ENCODE data around the gene PPHLN1.
"Not testable (repeated sequence)": the region's sequence is repeated elsewhere in the genome, so short reads cannot be mapped to it uniquely, and the experiment has no call there.

Gene PPHLN1

DNA sequence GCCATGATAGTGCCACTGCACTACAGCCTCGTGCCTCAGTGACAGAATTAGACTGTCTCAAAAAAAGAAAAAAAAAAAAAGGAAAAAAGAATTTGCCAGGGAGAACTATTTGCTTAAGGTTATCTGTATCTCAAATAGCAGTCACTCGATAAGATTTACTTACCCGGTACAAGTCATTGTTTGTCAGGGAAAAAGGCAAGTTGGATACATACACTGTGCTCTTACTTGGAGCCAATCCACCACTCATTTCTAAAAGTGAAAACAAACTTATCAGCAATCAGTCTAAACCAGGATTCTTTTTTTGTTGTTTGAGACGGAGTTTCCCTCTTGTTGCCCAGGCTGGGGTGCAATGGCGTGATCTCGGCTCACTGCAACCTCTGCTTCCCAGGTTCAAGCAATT lies 2.1 kb upstream of the PPHLN1 start:
- DNase-seq: no peak

DNA sequence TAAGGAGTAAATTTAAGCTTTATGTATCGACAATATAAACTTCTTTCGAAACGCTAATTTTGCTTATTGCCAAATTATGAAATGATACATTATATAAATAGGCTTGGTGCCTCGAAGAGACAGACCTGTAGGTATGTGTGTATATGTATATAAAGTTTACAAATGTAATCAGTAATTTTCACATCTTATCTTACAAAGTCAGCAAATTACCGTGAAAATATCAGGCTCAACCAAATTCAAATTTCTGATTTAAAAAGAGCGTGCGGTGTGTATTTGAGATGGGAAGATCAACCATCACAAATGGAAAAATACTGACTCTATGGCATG lies 678 bp upstream of the PPHLN1 start:
- no peak for DNase-seq

DNA sequence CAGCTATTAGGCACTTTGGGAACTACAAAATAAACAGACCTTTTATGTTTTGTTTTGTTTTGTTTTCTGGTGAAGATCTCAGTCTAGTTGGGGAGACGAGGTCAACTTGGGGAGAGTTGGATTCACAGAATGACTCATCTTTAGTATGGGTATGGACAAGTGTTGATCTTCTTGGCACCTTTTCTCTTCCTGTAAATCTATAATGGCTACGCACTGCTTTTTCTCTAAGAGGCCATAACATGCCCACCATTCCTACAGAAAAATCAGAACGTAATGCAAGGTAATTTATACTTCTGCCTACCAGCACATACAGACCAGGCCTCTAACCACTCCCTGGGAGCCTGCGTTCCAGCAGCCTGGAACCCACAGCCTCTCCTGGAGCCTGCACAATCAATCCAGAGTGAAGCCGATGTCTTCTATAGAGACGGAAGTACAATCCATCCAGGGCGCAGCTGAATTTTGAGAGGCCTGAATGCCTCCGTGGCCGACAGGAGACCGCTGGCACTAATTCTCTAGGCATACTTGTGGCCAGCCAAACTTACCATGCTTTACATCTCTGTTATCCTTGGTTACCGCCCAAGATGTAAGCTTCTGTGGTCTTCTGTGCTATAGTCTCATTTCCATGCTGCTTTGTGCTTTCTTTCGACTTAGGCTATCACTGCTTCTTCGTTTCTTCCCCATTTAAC lies 717 bp downstream of the PPHLN1 start:
- no peak for DNase-seq

DNA sequence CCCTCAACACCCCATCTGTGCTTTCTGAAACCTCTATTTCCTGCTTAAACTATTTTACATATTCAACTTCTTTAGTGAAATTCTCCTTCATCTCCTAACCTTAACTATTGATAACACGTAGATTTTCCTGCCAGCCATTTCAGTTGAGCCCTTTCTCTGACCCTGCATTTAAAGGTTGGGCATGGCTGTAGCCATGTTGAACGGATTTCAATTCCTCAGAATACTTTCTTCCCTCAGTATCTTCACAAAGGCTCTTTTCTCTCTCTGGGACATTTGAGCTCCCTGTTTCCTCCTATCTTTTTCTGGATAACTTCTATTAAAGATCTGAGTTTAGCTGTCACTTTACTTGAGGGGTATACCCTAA lies 1.2 kb downstream of the PPHLN1 start:
- DNase-seq: no peak

DNA sequence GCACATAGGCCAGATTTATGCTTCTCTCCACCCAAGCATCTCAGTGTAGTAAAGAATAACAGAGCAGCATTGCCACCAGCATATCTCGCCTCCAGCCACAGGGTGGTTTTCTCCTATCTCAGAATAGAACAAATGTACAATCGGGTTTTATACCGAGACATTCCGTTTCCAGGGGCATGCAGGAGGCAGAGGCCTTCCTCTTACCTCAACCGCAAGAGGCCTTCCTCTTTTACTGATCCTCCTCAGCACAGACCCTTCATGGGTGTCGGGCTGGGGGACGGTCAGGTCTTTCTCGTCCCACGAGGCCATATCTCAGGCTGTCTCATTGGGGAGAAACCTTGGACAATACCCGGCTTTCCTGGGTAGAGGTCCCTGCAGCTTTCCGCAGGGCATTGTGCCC lies 4.1 kb downstream of the PPHLN1 start:
- DNase-seq: not testable (repeated sequence)

DNA sequence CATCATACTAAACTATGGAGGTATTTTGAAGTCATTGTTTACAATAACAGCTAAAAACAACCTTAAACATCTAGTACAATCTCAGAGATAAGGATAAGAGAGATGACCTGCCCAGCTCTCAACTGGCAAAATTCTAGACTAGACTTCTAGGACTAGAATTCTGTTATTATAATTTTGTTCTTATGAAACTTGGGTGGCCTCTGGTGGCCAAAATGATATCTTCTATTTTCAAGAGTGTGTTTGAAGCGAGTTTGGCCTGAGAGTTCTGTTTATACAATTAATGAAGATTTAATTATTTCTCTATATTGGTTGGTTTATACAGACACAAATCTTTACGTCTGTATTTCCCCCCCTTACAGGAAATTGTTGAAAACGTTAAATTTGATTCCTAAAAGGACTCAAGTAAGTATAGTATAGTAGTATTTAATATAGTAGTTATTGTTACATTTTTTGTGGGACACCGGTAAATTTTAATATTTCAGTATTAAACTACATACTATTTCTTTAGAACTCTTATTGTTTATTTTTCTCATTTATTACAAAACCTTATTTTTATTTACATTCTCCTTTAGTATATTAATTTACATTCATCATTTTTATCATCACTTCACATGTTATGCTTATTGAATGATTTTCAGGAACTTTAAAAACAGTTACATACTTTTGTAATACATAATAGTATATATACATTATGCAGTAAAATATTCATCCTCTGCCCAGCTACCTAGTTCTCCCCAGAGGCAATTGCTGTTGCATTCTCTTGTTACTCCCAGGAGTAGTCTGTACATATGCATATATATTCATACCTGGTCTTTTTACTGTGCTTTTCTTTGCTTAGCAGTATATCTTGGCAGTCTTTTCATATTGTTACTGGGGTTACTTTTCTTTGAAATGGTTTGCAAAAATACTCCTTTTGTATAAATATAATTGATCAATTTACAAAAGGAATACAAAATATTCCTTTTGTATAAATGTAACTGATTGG lies 6.6 kb downstream of the PPHLN1 start:
- DNase-seq: peak; percentile 38

DNA sequence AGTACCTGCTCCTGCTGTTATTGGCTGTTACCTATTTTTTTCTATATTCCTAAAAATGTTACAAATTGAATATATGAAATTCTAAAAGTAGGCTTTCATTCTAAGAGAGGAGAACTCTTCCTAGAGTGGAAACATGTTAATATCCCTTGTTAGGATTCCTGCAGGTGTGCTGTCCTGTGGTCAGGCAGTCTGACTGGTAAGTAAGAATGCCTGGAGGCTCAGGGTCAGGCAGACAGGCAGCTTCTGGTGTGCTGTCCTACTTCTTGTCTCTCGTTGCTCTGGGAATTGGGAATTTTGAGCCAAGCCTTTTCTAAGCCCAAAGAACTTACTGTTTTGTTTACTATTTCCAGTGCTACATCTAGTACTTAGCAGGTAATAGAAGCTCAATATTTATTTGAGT lies 10.3 kb downstream of the PPHLN1 start:
- DNase-seq: no peak

DNA sequence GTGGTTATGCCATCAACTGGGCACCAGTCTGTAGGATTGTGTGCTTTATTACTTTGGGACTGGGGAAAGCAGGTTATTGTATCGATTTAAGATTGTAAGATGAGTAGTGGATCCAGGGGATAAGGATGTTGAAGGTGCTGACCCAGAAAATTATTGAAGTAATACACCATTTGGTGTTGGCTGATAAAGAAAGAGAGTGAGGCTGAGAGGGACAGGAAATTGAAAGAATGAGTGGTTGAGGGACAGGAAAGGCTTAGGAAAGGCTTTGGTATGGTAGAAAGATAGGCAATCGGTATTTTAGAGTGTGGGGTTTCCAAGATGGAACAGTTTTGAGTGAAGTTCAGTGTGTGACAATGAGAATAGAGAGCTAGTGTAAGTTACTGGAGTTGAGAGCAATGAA lies 12.3 kb downstream of the PPHLN1 start:
- DNase-seq: no peak

DNA sequence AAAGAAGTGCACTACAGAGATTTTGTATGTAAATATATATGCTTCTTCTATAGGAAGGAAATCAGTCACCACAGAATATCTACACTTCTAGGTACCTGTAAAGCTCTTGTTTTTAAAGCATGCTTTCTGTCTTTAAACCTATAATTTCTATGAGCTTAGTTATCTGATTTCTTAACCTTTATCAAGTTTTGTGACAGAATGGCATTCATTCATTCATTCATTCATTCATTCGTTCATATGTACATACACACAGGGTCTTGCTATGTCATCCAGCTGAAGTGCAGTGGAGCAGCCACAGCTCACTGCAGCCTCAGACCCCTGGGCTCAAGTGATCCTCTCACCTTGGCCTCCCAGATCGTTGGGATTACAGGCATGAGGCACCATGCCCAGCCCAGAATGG lies 16.1 kb downstream of the PPHLN1 start:
- DNase-seq: no peak

DNA sequence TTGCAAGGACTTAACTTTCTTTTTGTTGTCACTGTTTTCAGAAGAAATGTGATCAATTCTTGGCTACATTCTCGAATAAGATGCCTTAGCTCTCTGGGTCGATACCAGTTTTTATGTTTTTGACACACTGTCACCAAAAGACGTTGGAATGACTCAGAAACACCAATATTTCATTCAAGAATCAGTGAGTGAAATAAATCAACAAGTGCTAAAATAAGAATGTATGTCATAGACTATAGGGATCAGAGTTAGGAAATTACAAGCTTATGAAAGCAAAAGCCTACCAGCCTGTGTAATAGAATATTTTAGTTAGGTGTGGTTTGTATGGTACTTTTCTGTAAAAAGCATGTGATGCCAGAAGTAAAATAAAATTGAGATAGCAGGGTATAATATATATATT lies 17.8 kb downstream of the PPHLN1 start:
- no peak for DNase-seq

DNA sequence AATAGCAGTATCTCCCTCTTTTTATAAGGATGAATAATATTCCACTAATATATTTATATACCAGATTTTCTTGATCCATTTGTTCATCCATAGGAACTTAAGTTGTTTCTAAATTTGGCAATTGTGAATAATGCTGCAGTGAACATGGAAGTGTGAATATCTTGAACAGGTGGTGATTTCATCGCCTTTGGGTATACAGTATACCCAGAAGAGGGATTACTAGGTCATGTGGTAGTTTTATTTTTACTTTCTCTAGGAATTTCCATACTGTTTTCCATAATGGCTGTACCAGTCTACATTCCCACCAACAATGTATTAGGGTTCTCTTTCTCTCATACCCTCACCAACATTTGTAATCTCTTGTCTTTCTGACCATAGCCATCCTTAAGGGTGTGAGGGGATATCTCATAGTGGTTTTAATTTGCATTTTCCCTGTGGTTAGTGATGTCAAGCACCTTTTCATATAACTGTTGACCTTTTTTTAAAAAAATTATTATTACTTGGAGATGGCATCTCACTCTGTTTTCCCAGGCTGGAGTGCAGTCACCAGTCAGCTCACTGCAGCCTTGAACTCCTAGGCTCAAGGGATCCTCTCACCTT lies 20.5 kb downstream of the PPHLN1 start:
- DNase-seq: no peak

DNA sequence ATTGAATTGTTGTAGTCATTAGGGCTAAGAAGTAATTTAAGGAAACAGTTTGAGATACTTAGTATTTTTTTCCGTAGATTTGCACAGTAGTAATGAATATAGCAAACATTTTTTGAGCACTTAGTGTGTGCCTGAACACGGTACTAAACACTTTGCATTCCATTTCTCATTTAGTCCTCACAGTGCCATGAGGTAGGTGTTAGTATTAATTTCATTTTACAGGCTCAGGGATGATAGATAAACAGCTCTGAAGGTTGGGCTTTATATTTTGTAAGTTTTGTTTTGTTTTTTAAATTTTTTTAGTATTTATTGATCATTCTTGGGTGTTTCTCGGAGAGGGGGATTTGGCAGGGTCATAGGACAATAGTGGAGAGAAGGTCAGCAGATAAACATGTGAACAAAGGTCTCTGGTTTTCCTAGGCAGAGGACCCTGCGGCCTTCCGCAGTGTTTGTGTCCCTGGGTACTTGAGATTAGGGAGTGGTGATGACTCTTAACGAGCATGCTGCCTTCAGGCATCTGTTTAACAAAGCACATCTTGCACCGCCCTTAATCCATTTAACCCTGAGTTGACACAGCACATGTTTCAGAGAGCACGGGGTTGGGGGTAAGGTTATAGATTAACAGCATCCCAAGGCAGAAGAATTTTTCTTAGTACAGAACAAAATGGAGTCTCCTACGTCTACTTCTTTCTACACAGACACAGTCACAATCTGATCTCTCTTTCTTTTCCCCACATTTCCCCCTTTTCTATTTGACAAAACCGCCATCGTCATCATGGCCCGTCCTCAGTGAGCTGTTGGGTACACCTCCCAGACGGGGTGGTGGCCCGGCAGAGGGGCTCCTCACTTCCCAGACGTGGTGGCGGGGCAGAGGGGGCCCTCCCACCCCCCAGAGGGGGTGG lies 23.4 kb downstream of the PPHLN1 start:
- DNase-seq: not testable (repeated sequence)

DNA sequence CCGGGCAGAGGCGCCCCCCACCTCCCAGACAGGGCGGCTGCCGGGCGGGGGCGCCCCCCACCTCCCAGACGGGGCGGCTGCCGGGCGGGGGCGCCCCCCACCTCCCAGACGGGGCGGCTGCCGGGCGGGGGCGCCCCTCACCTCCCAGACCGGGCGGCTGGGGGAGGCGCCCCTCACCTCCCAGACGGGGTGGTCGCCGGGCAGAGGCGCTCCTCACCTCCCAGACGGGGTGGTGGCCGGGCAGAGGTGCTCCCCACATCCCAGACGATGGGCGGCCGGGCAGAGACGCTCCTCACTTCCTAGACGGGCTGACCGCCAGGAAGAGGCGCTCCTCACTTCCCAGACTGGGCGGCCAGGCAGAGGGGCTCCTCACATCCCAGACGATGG lies 24.0 kb downstream of the PPHLN1 start:
- not testable (repeated sequence) for DNase-seq

DNA sequence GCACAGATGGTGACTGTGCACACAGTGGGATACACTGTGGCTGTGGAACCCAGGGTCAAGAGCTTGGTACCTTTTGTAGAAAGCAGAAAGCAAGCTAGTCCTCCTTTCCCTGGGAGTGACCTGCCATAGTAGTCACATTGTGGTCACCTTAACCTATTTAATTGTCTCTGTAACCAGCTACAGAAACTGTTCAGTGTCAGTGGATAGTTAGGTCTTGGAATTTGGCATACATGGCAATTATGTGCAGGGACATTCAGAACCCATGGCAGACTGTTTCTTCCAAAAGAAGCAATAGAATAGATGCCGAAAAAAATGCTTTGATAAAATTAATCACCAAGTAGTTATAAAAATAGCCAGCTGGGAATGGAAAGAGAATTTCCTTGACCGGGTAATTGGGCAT lies 30.4 kb downstream of the PPHLN1 start:
- no peak for DNase-seq

DNA sequence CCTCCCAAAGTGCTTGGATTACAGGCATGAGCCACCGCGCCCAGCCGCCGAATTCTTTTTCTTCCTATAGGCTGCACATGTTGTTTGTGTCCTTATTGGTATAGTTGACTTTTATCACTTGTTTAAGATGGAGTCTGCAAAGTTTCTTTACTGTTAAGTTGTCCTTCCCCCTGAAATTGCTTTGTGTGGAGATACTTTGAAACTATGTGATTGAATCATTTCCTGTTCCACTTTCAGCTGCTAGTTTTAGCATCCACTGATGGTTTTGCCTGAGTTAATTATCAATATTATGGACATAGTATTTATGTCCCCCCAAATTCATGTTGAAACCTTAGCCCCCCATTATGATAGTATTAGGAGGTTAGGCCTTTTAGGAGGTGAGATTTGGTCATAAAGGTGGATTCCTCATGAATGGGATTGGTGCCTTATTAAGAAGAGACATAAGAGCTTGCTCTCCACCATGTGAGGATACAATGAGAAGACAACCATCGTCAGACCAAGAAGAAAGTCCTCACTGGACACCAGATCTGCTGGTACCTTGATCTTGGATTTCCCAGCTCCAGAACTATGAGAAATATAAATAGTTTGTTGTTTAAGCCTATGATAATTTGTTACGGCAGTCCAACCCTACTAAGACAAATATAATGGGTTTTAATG lies 34.9 kb downstream of the PPHLN1 start:
- DNase-seq: no peak

DNA sequence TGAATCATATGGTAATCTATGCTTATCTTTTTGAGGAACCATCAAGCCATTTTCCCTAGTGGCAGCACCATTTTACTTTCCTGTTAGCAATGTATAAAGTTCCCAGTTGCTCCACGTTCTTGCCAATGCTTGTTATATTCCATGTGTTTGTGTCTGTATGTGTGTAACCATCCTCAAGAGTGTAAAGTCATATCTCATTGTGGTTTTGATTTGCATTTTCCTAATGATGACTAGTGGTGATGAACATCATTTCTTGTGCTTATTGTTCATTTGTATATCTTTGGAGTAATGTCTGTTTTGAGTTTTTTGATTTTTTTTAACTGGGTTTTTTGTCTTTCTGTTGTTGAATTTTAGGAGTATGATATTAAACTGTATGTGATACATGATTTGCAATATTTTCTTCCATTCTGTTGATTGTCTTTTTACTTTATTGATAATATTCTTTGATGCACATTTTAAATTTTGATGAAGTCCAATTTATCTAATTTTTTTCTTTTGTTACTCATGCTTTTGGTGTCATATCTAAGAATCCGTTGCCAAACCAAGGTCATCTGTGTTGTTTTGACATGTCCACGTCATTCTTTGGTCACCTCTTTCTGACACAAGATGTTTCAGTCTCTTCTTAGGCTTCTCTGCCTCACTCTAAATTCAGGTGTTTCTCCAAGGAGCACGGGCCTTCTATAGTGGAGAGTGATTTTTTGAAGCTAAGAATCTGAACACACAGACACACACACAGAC lies 36.1 kb downstream of the PPHLN1 start:
- DNase-seq: no peak

DNA sequence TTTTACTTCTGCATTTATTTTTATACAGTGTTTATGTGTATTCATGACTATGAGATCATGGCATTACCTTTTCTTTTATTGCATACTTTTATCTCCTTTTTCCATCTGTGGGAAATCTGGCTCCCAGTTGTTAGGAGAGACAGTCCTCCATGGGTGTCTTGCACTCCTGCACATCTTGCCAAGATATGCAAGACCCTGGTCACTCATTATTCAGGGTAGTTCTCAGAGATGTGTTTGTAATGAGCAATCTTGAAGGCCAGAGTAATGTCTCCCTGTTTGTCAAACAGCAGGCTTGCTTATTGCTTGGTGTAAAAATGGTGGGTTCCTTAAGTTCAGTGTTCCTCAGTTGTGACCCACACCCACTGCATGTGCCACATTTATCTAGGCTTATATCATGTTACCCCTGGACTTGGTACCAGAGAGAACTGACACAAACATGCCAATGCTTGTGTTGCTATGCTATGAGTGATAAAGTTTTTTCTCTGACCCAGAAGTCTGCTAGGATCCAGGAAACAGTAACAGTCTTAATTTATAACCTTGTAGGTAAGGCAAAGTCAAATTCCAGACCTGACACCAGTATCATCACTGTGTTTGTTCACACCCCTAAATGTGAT lies 36.8 kb downstream of the PPHLN1 start:
- DNase-seq: no peak

DNA sequence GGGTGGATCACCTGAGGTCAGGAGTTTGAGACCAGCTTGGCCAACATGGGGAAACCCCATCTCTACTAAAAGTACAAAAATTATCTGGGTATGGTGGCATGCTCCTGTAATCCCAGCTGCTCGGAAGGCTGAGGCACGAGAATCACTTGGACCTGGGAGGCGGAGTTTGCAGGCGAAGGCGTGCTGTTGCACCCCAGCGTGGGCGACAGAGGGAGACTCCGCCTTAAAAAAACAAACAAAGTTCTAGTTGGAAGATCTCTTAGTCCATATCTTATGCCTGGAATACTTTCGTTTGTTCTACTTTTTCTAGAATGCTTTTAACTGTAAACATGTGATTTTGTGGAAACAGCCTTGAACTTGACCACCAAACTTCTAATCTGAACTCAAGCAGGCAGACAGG lies 38.7 kb downstream of the PPHLN1 start:
- DNase-seq: no peak

DNA sequence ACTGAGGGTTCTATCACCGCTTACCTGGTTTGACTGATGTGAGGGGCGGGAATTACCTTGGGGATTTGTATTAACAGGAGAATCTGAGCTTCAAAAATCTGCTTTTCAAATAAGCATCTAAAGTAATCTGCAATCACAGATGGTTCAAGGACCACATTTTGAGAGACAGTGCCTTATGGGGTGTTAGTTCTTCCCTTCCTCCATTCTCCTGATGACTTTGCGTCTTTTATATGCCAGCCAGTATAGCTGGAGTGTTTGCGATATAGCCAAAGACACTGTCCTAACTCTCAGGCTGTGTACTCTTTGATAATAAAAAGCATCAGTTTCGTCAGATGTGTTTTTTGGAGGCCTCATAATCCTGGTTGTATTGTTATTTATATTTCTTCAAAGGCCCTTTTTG lies 39.5 kb downstream of the PPHLN1 start:
- no peak for DNase-seq

DNA sequence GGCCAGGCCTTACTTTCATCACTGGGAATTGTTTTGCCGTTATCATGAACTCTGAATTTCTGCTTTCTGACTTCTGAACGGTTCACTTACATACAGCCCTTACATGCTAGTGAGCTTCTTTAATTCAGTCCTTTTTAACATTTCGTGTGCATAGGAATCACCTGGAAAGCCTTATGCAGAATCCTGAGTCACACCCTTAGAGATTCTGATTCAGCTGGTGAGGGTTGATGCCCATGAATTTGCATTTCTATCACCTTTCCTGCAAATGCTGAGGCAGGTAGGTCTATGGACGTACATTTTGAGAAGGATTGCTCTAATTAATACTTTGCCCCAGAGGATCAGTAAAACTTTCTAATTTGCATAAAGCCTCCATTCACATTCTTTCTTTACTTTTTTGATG lies 44.0 kb downstream of the PPHLN1 start:
- DNase-seq: no peak

DNA sequence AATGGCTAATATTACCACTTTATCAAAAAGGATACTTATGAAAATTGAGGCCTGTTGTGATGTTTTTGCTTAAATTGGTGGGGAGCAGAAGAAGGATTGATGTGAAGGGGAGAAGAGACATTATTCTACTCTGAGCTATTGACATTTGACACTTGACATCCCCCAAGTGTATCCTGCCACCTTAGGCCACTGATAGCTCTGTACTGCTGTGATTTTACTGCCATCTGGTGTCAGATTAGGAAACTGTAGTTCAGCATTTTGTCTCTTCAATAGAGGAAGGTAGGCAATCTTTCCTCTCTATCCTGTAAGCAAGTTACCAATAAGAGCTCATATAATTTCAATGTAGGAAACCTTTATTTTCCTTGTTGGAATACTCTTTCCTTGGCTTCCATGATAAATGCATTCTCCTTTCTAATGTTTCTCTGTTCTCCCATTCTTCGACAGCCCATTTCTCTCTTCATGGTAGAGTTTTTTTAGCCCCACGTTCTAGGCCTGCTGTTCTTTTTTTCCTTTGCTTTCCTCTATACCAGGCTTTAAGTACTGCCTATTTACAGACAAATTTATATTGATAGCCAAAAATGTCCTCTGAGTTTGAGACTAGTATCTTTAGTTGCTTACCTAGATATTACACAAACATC lies 46.3 kb downstream of the PPHLN1 start:
- peak; percentile 35 for DNase-seq

Measured in stimulated activated CD4-positive, alpha-beta T cell treated with anti-CD3 and anti-CD28 coated beads, Interleukin-4, amount 100 ng/mL, for 24 hours (primary cell).